Hepatocyte (in vitro differentiated cells): ENCODE measurements around the gene FOXL1. TPM values are rescaled to one million over a fixed set of nuclear protein-coding genes. Genes with fewer than 3 reads are reported as not detected.

Experiments used
- DNase-seq: peaks from one replicate; pipeline ENCODE4 v3.0.0-alpha.2; 2016; ENCODE audit warnings: low spot score
- H2AFZ ChIP-seq: fragments of 200-600 bp; sonication (generic); 2 replicates; pipeline ENCODE4 v1.6.0; 2016; ENCODE audit warnings: antibody characterized with exemption, mild to moderate bottlenecking
- H3K27ac ChIP-seq: fragments of 200-600 bp; sonication (generic); 2 replicates; pipeline ENCODE4 v1.5.1; 2016; ENCODE audit warnings: mild to moderate bottlenecking
- H3K27me3 ChIP-seq: fragments of 200-600 bp; sonication (generic); 2 replicates; pipeline ENCODE4 v1.6.1; 2016
- H3K36me3 ChIP-seq: fragments of 200-600 bp; sonication (generic); replicated peaks from 2 replicates; pipeline ENCODE4 v1.5.1; 2016; ENCODE audit warnings: low read depth; ENCODE audit not compliant: insufficient read depth
- H3K4me1 ChIP-seq: fragments of 200-600 bp; sonication (generic); 2 replicates; pipeline ENCODE4 v1.5.1; 2016; ENCODE audit warnings: mild to moderate bottlenecking, moderate library complexity; ENCODE audit not compliant: insufficient read depth
- H3K4me2 ChIP-seq: fragments of 200-600 bp; sonication (generic); 2 replicates; pipeline ENCODE4 v1.6.0; 2016
- H3K4me3 ChIP-seq: fragments of 200-600 bp; sonication (generic); 2 replicates; pipeline ENCODE4 v1.5.1; 2016; ENCODE audit warnings: mild to moderate bottlenecking
- H3K79me2 ChIP-seq: fragments of 200-600 bp; sonication (generic); 2 replicates; pipeline ENCODE4 v1.6.0; 2017; ENCODE audit warnings: mild to moderate bottlenecking
- H3K9me2 ChIP-seq: fragments of 200-600 bp; sonication (generic); replicated peaks from 2 replicates; pipeline ENCODE4 v1.6.0; 2017; ENCODE audit warnings: mild to moderate bottlenecking; ENCODE audit not compliant: insufficient read depth
- H3K9me3 ChIP-seq: fragments of 200-600 bp; sonication (generic); 2 replicates; pipeline ENCODE4 v1.5.1; 2016; ENCODE audit warnings: low read depth, mild to moderate bottlenecking
- H4K20me1 ChIP-seq: fragments of 200-600 bp; sonication (generic); 2 replicates; pipeline ENCODE4 v1.6.0; 2016; ENCODE audit warnings: mild to moderate bottlenecking; ENCODE audit not compliant: insufficient read depth, poor library complexity, severe bottlenecking
- CTCF ChIP-seq: fragments of 200-600 bp; sonication (generic); IDR thresholded peaks from 2 replicates; pipeline ENCODE4 v1.5.1; 2016; ENCODE audit warnings: antibody characterized with exemption, mild to moderate bottlenecking; ENCODE audit not compliant: poor library complexity
- EZH2 ChIP-seq: fragments of 200-600 bp; sonication (generic); IDR thresholded peaks from 2 replicates; pipeline ENCODE4 v1.6.1; 2016; ENCODE audit warnings: antibody characterized with exemption, mild to moderate bottlenecking, borderline replicate concordance
- EZH2phosphoT487 ChIP-seq: fragments of 200-600 bp; sonication (generic); IDR thresholded peaks from one replicate; pipeline ENCODE4 v1.6.1; 2018; ENCODE audit warnings: antibody characterized with exemption, mild to moderate bottlenecking, low read depth, moderate library complexity; ENCODE audit not compliant: unreplicated experiment, severe bottlenecking
- WGBS: methylation state at CpG from one replicate; pipeline ENCODE4 v1.1.6; 2016; ENCODE audit warnings: low lambda C conversion rate; ENCODE audit errors: missing lambda C conversion rate; 5-methylcytosine and 5-hydroxymethylcytosine counted together
- polyA plus RNA-seq: library from polyadenylated mRNA; unstranded; fragments of >200 nt; fragmentation: Nextera tagmentation; extraction: Ambion mirVana; gene quantifications from 2 replicates; pipeline ENCODE4 v1.2.1, GENCODE V29; 2016
- total RNA-seq: library from RNA; depleted of rRNA; stranded (reverse); fragments of >200 nt; gene quantifications from 2 replicates; pipeline ENCODE4 v1.2.3, GENCODE V29; 2014

FOXL1 gene
- total and polyA plus RNA-seq, 2 experiments from 2014 or later = 1.3 to 3.1 TPM

- 94% methylated on average over 17 of the region's 17 CpGs for WGBS
- H3K4me1 ChIP-seq = no peaks in the 10 kb centered on the region
These were observed 40.1 kb upstream of the FOXL1 start for GRCh38 chr16:86538196-86538780.

GRCh38 chr16:86540894-86541293 lies 37.5 kb upstream of the FOXL1 start:
- no peaks in the 10 kb centered on the region for H3K79me2 ChIP-seq
- H4K20me1 ChIP-seq = no peaks in the 10 kb centered on the region
- no peak overlapping the region for H3K4me3 ChIP-seq
- no peak overlapping the region for H3K4me2 ChIP-seq
- H3K27ac ChIP-seq = no peak overlapping the region
- TF ChIP-seq EZH2 (no peak), EZH2phosphoT487 (no peak), CTCF (no peak)
- DNase-seq = no peak
- H3K27me3 ChIP-seq = no peaks in the 10 kb centered on the region
- 90% methylated on average over 6 of the region's 6 CpGs for WGBS
- no peak overlapping the region for H2AFZ ChIP-seq
- H3K9me3 ChIP-seq = no peaks in the 10 kb centered on the region
- H3K9me2 ChIP-seq = no peaks in the 10 kb centered on the region
- no peaks in the 10 kb centered on the region for H3K36me3 ChIP-seq
- no peaks in the 10 kb centered on the region for H3K4me1 ChIP-seq

More at GRCh38 chr16:86538196-86538780, 40.1 kb upstream of the FOXL1 start:
- H3K4me2 ChIP-seq = no peak overlapping the region
- TF ChIP-seq CTCF (no peak), EZH2phosphoT487 (no peak), EZH2 (no peak)
- H2AFZ ChIP-seq = no peak overlapping the region
- no peak overlapping the region for H3K27ac ChIP-seq
- no peaks in the 10 kb centered on the region for H3K27me3 ChIP-seq
- no peaks in the 10 kb centered on the region for H4K20me1 ChIP-seq
- H3K9me2 ChIP-seq = no peaks in the 10 kb centered on the region
- H3K79me2 ChIP-seq = no peaks in the 10 kb centered on the region
- no peak for DNase-seq
- H3K4me3 ChIP-seq = no peak overlapping the region
- no peaks in the 10 kb centered on the region for H3K36me3 ChIP-seq
- no peaks in the 10 kb centered on the region for H3K9me3 ChIP-seq

- Histone ChIP-seq H3K9me2 (no peaks in the 10 kb centered on the region), H3K27me3 (no peaks in the 10 kb centered on the region), H3K9me3 (no peaks in the 10 kb centered on the region), H3K36me3 (no peaks in the 10 kb centered on the region), H3K27ac (no peak overlapping the region), H3K4me3 (no peak overlapping the region), H3K4me2 (no peak overlapping the region), H2AFZ (no peak overlapping the region), H3K4me1 (no peaks in the 10 kb centered on the region), H4K20me1 (no peaks in the 10 kb centered on the region), H3K79me2 (no peaks in the 10 kb centered on the region)
- no peak for DNase-seq
- TF ChIP-seq EZH2phosphoT487 (no peak), EZH2 (no peak), CTCF (no peak)
- 99% methylated on average over 11 of the region's 11 CpGs for WGBS
These were observed 36.8 kb upstream of the FOXL1 start for GRCh38 chr16:86541560-86541959.
